GM12878 (cell line): ENCODE measurements around the gene SPATA1.

ENCODE experiments used
- BMI1 ChIP-seq: fragments of 450-650 bp; IDR thresholded peaks from 2 replicates; pipeline ENCODE4 v1.6.1; 2016; ENCODE audit warnings: mild to moderate bottlenecking, moderate library complexity, borderline replicate concordance
- CBFB ChIP-seq: IDR thresholded peaks from 2 replicates; pipeline ENCODE4 v1.6.1; 2016; ENCODE audit warnings: antibody characterized with exemption, low read depth
- ETV6 ChIP-seq, 2 experiments: fragments of 450-650 bp in 1 of 2; IDR thresholded peaks in 1 of 2; conservative IDR thresholded peaks in 1 of 2; 2 replicates each; pipeline ENCODE4 v1.6.1; 2014; ENCODE audit warnings: antibody characterized with exemption in 1 of 2, borderline replicate concordance in 1 of 2, low read depth in 1 of 2, mild to moderate bottlenecking in 1 of 2, moderate library complexity in 1 of 2
- MLLT1 ChIP-seq: fragments of 450-650 bp; IDR thresholded peaks from 2 replicates; pipeline ENCODE4 v1.6.1; 2016; ENCODE audit warnings: mild to moderate bottlenecking
- MTA2 ChIP-seq: fragments of 450-650 bp; IDR thresholded peaks from 2 replicates; pipeline ENCODE4 v1.6.1; 2016; ENCODE audit warnings: low read depth, mild to moderate bottlenecking, moderate library complexity
- NFYB ChIP-seq: IDR thresholded peaks from 2 replicates; pipeline ENCODE4 v1.6.1; 2011; ENCODE audit warnings: low read depth, mild to moderate bottlenecking, low read length, improper control_type of control experiment, moderate library complexity; ENCODE audit not compliant: insufficient read depth
- POLR2AphosphoS2 ChIP-seq: IDR thresholded peaks from 2 replicates; pipeline ENCODE4 v1.6.1; 2011; ENCODE audit warnings: low read depth, mild to moderate bottlenecking, low read length, improper control_type of control experiment, moderate library complexity
- USF1 ChIP-seq: IDR thresholded peaks from 2 replicates; pipeline ENCODE4 v1.6.1; 2011; ENCODE audit warnings: borderline replicate concordance, low read depth, mild to moderate bottlenecking, moderate library complexity, mixed read lengths, low read length; ENCODE audit not compliant: insufficient read depth; ENCODE audit errors: extremely low read length
- ZNF217 ChIP-seq: fragments of 450-650 bp; IDR thresholded peaks from 2 replicates; pipeline ENCODE4 v1.6.1; 2017; ENCODE audit warnings: antibody characterized with exemption, mild to moderate bottlenecking
- ZNF274 ChIP-seq: IDR thresholded peaks from one replicate; pipeline ENCODE4 v1.8.0; 2011; ENCODE audit not compliant: insufficient read length, insufficient read depth
- TF ChIP-seq, protein P1 (sequence below), 3 experiments: IDR thresholded peaks in 2 of 3; conservative IDR thresholded peaks in 1 of 3; 2 replicates each; pipeline ENCODE4 v1.5.1; 2011; ENCODE audit warnings: low read depth in 3 of 3, low read length in 3 of 3, mild to moderate bottlenecking in 3 of 3, control low read depth in 2 of 3, moderate library complexity in 2 of 3, inconsistent platforms in 1 of 3, mixed read lengths in 1 of 3; ENCODE audit not compliant: control insufficient read depth in 2 of 3, insufficient read depth in 1 of 3; ENCODE audit errors: extremely low read depth in 1 of 3

- TF ChIP-seq USF1 (no peak), BMI1 (no peak), POLR2AphosphoS2 (no peak), ZNF274 (no peak), NFYB (no peak), CBFB (no peak), MTA2 (no peak), ZNF217 (no peak), ETV6 (conservative IDR thresholded peaks at IDR 0.05 in 1 of 2, IDR thresholded peaks at IDR 0.05 in 1 of 2; ENCODE audit: borderline replicate concordance in 1 of 2, low read depth in 1 of 2) (no peak), MLLT1 (no peak)
- TF ChIP-seq, protein P1, sequence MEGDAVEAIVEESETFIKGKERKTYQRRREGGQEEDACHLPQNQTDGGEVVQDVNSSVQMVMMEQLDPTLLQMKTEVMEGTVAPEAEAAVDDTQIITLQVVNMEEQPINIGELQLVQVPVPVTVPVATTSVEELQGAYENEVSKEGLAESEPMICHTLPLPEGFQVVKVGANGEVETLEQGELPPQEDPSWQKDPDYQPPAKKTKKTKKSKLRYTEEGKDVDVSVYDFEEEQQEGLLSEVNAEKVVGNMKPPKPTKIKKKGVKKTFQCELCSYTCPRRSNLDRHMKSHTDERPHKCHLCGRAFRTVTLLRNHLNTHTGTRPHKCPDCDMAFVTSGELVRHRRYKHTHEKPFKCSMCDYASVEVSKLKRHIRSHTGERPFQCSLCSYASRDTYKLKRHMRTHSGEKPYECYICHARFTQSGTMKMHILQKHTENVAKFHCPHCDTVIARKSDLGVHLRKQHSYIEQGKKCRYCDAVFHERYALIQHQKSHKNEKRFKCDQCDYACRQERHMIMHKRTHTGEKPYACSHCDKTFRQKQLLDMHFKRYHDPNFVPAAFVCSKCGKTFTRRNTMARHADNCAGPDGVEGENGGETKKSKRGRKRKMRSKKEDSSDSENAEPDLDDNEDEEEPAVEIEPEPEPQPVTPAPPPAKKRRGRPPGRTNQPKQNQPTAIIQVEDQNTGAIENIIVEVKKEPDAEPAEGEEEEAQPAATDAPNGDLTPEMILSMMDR (IDR thresholded peaks at IDR 0.05 in 2 of 3, conservative IDR thresholded peaks at IDR 0.05 in 1 of 3; ENCODE audit: control insufficient read depth in 2 of 3, extremely low read depth in 1 of 3, insufficient read depth in 1 of 3, low read depth in 3 of 3, low read length in 3 of 3), result no peak
These were observed 98.0 kb downstream of the SPATA1 start for GRCh38 chr1:84603941-84604830.
